Ishikawa (cell line): ENCODE data around the gene RPS14.

Experiments
- CEBPB ChIP-seq: IDR thresholded peaks from 2 replicates; pipeline ENCODE4 v1.6.1; 2012
- CREB1 ChIP-seq: IDR thresholded peaks from 2 replicates; pipeline ENCODE4 v1.6.1; 2012; ENCODE audit warnings: low read depth
- EGR1 ChIP-seq: IDR thresholded peaks from 2 replicates; pipeline ENCODE4 v1.6.1; 2012
- EP300 ChIP-seq: IDR thresholded peaks from 2 replicates; pipeline ENCODE4 v1.6.1; 2012; ENCODE audit warnings: borderline replicate concordance
- FOXM1 ChIP-seq: IDR thresholded peaks from 2 replicates; pipeline ENCODE4 v1.6.1; 2012; ENCODE audit warnings: low read depth, borderline replicate concordance
- NFIC ChIP-seq: IDR thresholded peaks from 2 replicates; pipeline ENCODE4 v1.6.1; 2012
- RAD21 ChIP-seq: IDR thresholded peaks from 2 replicates; pipeline ENCODE4 v1.6.1; 2012; ENCODE audit warnings: low read depth
- TAF1 ChIP-seq: IDR thresholded peaks from 2 replicates; pipeline ENCODE4 v1.6.1; 2012; ENCODE audit warnings: low read depth, mild to moderate bottlenecking
- TCF12 ChIP-seq: IDR thresholded peaks from 2 replicates; pipeline ENCODE4 v1.6.1; 2012; ENCODE audit warnings: low read depth
- TEAD4 ChIP-seq: IDR thresholded peaks from 2 replicates; pipeline ENCODE4 v1.6.1; 2012
- YY1 ChIP-seq: IDR thresholded peaks from 2 replicates; pipeline ENCODE4 v1.6.1; 2012; ENCODE audit warnings: low read depth
- ZBTB7A ChIP-seq: IDR thresholded peaks from 2 replicates; pipeline ENCODE4 v1.6.1; 2012; ENCODE audit warnings: low read depth
- TF ChIP-seq, protein P1 (sequence below): IDR thresholded peaks from 2 replicates; pipeline ENCODE4 v1.6.1; 2012
- TF ChIP-seq, protein P2 (sequence below): IDR thresholded peaks from 2 replicates; pipeline ENCODE4 v1.6.1; 2012
- TF ChIP-seq, protein P3 (sequence below): IDR thresholded peaks from 2 replicates; pipeline ENCODE4 v1.6.1; 2012; ENCODE audit warnings: low read depth, mild to moderate bottlenecking

RPS14 gene

DNA sequence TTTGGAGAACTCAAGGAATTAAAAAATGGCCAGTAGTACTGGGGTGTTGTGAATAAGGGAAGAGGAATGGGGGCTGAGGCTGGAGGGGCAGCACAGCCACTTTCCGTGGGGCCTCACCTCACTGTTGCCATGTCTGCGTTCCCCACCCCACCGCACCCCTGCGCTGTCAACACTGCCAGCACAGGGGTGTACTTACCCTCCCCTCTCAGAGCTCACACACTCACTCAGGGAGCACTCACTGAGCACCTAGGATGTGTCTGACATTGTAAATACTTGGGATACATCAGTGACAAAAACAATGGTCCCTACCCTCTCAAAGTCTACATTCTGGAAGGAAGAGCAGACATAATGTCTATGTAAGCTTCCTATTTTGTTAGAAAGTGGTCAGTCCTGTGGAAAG, 3.4 kb upstream of the RPS14 start:
- TF ChIP-seq, protein P1, sequence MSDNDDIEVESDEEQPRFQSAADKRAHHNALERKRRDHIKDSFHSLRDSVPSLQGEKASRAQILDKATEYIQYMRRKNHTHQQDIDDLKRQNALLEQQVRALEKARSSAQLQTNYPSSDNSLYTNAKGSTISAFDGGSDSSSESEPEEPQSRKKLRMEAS: no peak
- TF ChIP-seq YY1 (no peak), TEAD4 (no peak), FOXM1 (no peak), CEBPB (no peak)

DNA sequence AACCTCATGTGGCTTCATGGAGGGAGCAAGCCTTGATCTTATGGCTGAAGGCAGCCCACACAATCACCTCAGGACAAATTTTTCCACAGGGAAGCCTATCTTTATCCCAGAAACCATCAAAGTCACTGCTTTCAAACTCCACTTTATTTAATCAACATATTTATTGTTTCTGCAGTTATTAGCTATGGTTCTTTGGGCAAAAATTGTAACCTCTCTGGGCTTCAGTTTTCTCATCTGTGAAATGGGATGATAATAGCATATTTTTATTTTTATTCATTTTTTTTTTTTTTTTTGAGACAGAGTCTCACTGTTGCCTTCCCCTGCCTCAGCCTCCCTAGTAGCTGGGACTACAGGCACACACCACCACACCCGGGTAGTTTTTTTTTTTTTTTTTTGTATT, 2.1 kb upstream of the RPS14 start:
- TF ChIP-seq TAF1 (no peak), CREB1 (no peak), EGR1 (no peak), CEBPB (no peak), NFIC (no peak), FOXM1 (no peak), RAD21 (no peak)
- TF ChIP-seq, protein P1: no peak
- TF ChIP-seq, protein P2, sequence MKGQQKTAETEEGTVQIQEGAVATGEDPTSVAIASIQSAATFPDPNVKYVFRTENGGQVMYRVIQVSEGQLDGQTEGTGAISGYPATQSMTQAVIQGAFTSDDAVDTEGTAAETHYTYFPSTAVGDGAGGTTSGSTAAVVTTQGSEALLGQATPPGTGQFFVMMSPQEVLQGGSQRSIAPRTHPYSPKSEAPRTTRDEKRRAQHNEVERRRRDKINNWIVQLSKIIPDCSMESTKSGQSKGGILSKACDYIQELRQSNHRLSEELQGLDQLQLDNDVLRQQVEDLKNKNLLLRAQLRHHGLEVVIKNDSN: no peak

DNA sequence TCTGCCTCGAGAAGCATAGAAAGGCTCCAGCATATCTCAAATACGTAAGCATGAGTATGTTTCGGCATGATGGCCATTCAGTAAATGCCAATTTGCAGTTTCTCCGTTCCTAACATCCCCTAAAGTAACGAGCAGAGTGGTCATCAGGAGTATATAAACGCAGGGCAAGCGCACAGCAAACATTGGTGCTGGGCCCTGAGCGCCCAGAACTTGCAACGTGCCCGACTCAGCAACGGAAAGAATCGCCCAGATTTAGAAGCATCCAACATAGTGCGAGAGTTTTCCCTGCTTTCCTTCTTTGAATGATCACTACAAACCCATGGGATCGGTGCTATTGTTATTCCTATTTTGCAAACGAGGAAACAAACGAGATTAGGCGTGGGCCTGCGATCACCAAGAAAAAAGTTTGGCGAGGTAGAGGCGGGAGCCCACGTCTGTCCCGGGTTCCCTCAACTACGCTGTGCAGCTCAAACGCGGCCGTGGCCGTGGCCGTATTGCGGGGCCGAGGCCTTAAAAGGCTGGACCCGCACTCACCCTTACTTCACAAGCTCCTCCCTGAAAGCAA, 505 bp downstream of the RPS14 start:
- TF ChIP-seq EGR1 (no peak), TAF1 (no peak), FOXM1 (no peak), YY1 (no peak), NFIC (no peak), CREB1 (no peak)
- TF ChIP-seq, protein P3, sequence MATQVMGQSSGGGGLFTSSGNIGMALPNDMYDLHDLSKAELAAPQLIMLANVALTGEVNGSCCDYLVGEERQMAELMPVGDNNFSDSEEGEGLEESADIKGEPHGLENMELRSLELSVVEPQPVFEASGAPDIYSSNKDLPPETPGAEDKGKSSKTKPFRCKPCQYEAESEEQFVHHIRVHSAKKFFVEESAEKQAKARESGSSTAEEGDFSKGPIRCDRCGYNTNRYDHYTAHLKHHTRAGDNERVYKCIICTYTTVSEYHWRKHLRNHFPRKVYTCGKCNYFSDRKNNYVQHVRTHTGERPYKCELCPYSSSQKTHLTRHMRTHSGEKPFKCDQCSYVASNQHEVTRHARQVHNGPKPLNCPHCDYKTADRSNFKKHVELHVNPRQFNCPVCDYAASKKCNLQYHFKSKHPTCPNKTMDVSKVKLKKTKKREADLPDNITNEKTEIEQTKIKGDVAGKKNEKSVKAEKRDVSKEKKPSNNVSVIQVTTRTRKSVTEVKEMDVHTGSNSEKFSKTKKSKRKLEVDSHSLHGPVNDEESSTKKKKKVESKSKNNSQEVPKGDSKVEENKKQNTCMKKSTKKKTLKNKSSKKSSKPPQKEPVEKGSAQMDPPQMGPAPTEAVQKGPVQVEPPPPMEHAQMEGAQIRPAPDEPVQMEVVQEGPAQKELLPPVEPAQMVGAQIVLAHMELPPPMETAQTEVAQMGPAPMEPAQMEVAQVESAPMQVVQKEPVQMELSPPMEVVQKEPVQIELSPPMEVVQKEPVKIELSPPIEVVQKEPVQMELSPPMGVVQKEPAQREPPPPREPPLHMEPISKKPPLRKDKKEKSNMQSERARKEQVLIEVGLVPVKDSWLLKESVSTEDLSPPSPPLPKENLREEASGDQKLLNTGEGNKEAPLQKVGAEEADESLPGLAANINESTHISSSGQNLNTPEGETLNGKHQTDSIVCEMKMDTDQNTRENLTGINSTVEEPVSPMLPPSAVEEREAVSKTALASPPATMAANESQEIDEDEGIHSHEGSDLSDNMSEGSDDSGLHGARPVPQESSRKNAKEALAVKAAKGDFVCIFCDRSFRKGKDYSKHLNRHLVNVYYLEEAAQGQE: no peak
- TF ChIP-seq, protein P2: no peak

DNA sequence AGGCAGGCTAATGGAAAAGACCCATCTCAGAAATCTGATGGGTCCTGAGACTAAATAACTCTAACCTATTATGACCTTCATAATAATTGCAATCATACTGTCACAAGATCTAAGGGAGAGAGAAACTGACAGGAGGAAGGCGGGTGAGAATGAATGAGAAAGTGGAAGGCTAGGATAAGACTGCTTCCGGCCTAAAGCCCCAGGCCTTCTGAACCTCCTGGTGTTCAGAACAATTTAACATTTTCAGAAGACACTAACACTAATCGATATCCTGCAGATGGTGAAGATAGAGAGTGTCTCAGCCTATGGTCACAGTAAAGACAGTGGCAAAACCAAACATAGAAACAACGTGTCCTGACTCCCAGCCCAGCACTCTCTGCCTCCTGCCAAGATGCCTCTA, 1.2 kb downstream of the RPS14 start:
- TF ChIP-seq NFIC (no peak), TEAD4 (no peak), FOXM1 (no peak), CEBPB (no peak), EGR1 (no peak), EP300 (no peak), ZBTB7A (no peak), CREB1 (no peak), TAF1 (no peak), YY1 (no peak), RAD21 (no peak), TCF12 (no peak)
- TF ChIP-seq, protein P1: no peak
- TF ChIP-seq, protein P3: no peak
- TF ChIP-seq, protein P2: no peak

DNA sequence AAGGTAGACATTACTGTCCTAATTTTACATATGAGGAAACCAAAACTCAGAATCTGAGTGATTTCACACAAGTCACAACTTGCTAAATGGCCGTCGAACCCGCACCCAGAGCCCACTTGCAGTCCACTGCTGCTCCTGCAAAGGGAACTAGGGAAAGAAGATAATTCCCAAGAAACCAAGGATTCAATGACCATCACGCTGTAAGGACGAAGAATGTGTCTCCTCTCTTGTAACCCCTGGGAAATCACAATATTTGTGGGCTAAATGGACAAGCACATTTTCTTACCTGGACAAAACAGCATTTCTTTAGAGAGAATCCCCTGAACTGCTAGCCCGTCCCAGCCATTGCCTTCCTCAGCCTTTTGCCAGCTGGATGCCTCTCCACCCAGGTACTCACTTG, 2.4 kb downstream of the RPS14 start:
- no peak for TF ChIP-seq EGR1
- TF ChIP-seq, protein P3: no peak
- TF ChIP-seq, protein P1: no peak
- TF ChIP-seq TCF12: no peak
- TF ChIP-seq, protein P2: no peak
- TF ChIP-seq FOXM1: no peak
- TF ChIP-seq NFIC: no peak
- no peak for TF ChIP-seq YY1
- TF ChIP-seq EP300: no peak
- no peak for TF ChIP-seq ZBTB7A
- no peak for TF ChIP-seq CEBPB
- TF ChIP-seq TAF1: no peak
- TF ChIP-seq CREB1: no peak
- no peak for TF ChIP-seq RAD21
- TF ChIP-seq TEAD4: no peak
